ENCODE measurements around the gene ARL17B. TPM values are rescaled to one million over a fixed set of nuclear protein-coding genes. Genes with fewer than 3 reads are reported as not detected.
A peak's percentile ranks its signal among the peaks of the same experiment; 100 is the strongest.
"Not testable (repeated sequence)": the region's sequence is repeated elsewhere in the genome, so short reads cannot be mapped to it uniquely, and the experiment has no call there.

The ARL17B gene
- total RNA-seq, 1 donor from 2014 or later: 16.2 TPM

DNA sequence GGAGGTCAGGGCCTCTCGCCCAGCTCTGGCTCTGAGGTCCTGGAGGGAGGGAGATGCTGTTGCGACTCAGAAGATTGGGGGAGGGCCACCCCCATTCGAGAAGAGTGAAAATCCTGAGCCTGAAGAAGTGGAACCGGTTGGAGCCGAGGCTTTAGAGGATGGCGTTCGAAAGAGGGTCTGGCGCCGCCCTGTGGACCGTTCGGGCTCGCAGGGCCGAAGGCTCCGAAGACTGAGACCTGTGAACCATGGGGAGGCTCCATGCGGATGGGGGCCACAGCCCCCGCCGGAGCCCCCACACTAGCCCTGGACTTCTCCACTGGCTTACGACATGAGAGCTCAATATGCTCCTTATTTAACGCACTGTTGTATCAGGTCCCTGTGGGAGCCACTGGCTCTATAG lies 20.3 kb downstream of the ARL17B start:
- intact Hi-C loops (cut with DNase I); DNase-seq; ATAC-seq (ENCODE audit: poor library complexity): not testable (repeated sequence)

DNA sequence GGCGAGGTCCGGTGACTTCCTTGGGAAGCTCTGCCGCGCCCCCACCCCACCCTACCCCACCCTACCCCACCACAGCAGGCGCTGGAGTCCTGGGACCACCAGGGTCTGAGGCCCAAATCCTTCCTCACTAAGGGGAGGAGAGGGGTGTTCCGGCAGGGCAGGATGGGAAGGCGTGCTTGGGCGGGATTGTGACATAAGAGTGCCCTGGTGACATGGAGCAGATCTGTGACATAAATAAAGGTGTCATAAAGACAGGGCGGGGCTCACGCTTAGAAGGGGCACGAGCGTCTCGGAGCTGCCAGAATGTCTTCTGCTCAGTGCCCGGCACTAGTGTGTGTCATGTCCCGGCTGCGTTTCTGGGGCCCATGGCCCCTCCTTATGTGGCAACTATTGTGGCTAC lies 66.7 kb downstream of the ARL17B start, which contains the start of gene LRRC37A:
Gene LRRC37A (plus strand): TSS at position 301 of the 400 bp plus-strand sequence. CDS start 3 bp downstream, at position 304.
- DNase-seq; ATAC-seq (ENCODE audit: poor library complexity); intact Hi-C loops (cut with DNase I): not testable (repeated sequence)

DNA sequence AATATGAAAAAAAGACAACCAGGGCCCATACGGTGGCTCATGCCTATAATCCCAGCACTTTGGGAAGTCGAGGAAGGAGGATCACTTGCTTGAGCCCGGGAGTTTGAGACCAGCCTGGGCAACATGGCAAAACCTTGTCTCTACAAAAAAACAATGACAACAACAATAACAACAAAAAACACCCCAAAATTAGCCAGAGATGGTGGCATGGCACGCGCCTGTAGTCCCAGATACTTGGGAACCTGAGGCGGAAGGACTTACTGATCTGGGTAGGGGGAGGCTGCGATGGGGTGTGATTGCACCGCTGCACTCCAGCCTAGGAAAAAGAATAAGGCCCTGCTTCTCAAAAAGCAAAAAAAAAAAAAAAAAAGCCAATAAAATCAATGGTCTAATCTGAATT lies 69.9 kb downstream of the ARL17B start:
- ATAC-seq (ENCODE audit: poor library complexity); intact Hi-C loops (cut with DNase I); DNase-seq: not testable (repeated sequence)

DNA sequence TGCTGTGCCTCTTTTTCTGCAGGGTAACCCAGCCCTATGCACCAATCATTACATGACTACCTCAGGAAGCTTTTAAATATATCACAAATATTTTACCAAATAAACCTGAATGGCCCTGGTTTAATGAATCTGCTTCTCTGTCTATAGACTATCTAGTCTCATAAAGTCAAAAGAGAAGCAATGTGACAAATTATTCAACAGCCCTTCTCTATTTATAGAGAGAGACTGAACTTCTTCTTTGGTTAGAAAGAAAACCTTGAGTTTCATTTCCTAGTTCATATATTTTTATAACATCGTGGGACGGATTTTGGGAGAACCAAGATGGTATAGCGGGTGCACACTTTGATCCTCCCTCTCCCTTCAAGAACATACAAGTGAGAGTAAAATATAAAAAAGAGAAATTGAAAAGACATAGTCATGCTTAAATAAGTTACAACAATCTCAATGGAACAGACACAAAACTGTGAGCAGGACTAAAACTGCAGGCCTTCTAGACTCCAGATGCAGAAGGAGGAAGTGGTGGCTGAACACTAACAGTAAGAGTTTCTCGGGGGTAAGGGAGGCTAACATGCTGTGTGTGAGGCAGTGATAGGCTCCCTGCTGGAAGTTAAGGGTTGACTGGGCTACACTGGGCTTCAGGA lies 70.5 kb downstream of the ARL17B start:
- DNase-seq; intact Hi-C loops (cut with DNase I): not testable (repeated sequence)
- peak; percentile 49 for ATAC-seq (ENCODE audit: poor library complexity)

DNA sequence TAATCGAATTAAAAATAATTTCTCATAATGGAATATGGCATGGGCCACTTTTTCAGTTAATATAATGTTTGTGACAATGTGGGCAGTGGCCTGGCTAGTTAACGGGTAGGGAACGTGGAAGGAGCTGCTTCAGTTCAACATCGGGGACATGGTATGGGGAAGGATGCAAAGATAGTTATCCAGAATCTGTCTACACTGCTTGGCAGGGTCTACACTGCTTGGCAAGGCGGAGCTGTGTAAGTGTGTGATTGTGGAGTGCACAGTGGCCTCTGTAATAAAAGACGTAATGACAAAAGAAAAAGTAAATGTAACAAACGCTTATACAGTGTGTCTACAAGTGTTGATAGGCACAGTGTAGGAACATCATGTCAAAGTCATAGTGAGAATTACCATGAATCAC lies 74.0 kb downstream of the ARL17B start:
- not testable (repeated sequence) for DNase-seq; ATAC-seq (ENCODE audit: poor library complexity)
- intact Hi-C loops (cut with DNase I): loop anchor here (10.0 kb wide), 1 partner anchor 283 kb away; no protein-coding TSS in a partner anchor

DNA sequence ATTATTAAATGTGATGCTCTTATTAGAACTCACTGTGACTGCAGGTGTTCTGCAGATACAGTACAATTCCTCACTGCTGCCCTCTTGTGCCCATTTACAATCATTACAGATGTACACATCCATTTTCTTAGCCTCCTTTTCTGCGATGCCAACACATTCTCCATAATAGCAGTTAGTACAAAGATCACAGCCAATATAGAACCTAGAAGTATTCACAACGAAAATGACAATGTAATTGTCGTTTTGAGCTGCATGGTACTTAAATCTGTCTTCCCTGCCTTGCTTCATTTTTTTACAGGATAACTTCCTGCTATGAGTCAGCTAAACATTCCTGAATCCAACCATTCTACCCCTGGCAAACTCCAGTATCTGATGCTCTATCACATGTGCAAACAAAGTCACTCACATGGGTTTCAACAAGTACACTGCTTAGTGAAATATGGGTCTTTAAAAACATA lies 74.8 kb downstream of the ARL17B start:
- not testable (repeated sequence) for DNase-seq
- intact Hi-C loops (cut with DNase I): loop anchor here (10.0 kb wide), 1 partner anchor 282 kb away; no protein-coding TSS in a partner anchor
- ATAC-seq (ENCODE audit: poor library complexity): peak; percentile 81

DNA sequence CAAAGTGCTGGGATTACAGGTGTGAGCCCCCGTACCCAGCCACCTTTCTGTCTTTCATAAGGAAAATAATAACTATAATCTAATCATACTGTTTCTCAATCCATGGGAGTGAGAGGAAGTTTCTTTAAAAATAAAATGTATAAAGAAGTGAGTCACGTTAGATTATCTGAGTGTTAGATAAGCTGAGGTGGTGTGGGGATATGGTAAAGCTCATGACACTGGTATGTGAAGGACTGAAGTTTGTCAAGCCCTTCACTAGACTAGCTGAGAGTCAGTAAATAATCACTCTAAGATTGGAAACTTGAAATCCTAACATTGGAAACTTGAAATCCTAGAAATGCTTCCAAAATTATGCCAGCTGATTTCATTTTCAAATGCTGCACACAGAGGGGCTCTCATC lies 76.1 kb downstream of the ARL17B start:
- not testable (repeated sequence) for ATAC-seq (ENCODE audit: poor library complexity); DNase-seq
- intact Hi-C loops (cut with DNase I): loop anchor here (10.0 kb wide), 1 partner anchor 281 kb away; no protein-coding TSS in a partner anchor

DNA sequence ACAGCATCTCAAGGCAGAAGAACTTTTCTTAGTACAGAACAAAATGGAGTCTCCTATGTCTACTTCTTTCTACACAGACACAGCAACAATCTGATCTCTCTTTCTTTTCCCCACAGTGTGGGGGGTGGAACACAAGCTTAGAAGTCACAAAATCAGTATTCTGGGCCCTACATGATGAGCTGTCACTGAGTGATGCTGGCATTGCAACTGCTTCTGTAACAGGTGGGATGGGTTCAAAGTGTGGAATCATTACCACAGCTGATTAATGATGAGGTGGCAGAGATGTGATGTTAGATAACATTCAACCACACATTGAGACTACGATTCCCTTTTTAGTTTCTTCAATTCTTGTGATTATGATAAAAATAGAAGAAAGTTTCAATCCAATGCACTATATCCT lies 77.1 kb downstream of the ARL17B start:
- not testable (repeated sequence) for DNase-seq; ATAC-seq (ENCODE audit: poor library complexity)
- intact Hi-C loops (cut with DNase I): loop anchor here (10.0 kb wide), 1 partner anchor 280 kb away; no protein-coding TSS in a partner anchor

DNA sequence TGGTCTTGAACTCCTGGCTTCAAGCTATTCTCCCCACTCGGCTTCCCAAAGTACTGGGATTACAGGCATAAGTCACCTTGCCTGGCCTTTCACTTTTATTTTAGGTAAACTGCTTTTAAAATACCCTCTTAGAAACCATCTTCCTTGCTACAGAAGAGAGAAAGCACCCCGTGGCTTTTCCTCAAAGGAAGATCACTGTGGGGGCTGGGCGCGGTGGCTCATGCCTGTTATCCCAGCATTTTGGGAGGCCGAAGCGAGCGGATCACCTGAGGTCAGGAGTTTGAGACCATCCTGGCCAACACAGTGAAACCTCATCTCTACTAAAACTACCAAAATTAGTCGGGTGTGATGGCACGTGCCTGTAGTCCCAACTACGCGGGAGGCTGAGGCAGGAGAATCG lies 78.9 kb downstream of the ARL17B start:
- intact Hi-C loops (cut with DNase I): loop anchor here (10.0 kb wide), 1 partner anchor 278 kb away; no protein-coding TSS in a partner anchor
- not testable (repeated sequence) for DNase-seq; ATAC-seq (ENCODE audit: poor library complexity)

DNA sequence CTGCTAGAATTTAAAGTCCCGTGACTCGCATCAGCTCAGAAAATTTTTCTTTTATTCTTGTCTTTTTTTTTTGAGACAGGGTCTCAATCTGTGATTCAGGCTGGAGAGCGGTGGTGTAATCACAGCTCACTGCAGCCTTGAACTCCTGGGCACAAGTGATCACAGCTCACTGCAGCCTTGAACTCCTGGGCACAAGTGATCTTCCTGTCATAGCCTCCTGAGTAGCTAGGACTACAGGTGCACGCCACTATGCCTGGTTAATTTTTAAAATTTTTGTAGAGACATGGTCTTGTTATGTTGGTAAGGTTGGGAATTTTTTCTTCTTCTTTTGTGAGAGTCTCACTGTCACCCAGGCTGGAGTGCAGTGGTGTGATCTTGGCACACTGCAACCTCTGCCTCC lies 80.2 kb downstream of the ARL17B start:
- intact Hi-C loops (cut with DNase I): loop anchor here (10.0 kb wide), 1 partner anchor 277 kb away; no protein-coding TSS in a partner anchor
- not testable (repeated sequence) for ATAC-seq (ENCODE audit: poor library complexity); DNase-seq

DNA sequence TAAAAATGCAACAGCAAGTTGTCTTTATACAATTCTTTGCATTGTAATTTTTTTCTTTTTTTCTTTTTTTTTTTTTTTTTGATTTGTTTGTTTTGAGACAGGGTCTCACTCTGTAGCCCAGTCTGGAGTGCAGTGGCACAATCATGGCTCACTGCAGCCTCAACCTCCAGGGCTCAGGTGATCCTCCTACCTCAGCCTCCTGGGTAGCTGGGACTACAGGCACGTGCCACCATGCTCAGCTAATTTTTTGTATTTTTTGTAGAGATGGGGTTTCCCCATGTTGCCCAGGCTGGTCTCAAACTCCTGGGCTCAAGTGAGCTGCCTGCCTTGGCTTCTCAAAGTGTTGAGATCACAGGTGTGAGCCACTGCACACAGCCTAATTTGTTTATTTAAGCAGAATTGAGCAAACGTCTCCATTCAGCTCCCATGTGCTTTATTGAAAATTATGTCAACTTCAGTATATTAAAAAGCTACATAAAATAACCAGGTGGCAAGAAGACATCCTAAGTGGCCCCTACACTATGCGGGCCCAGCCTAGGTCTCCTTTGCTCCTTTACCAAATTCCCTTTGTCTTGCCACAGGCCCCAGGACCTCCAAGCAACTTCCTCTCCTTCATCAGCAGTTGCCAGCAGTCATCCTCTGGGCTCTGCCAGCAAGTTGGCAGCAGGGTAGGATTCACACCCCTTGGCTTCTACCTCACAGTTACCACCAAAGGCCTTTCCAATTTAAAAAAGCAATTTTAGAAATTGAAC lies 84.7 kb downstream of the ARL17B start:
- ATAC-seq (ENCODE audit: poor library complexity); DNase-seq; intact Hi-C loops (cut with DNase I): not testable (repeated sequence)

DNA sequence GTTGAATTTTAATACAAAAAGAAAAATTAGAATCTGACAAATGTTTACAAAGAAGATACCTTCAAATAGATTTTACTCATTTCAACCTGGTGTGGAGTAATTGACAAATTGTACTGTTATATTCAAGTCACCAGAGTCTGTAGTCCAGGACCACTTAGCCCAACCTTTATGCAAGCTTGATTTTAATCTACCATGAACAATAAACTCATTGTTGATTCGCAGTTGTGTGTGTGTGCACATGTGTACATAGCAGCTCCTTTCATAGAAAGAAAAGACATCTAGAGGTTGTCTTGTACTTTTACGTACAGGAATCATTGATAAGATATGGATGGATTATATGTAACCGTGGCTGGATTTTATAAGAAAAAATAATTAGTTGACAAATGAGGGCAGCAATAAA lies 87.3 kb downstream of the ARL17B start:
- no peak for ATAC-seq (ENCODE audit: poor library complexity)
- intact Hi-C loops (cut with DNase I): no loop called here

DNA sequence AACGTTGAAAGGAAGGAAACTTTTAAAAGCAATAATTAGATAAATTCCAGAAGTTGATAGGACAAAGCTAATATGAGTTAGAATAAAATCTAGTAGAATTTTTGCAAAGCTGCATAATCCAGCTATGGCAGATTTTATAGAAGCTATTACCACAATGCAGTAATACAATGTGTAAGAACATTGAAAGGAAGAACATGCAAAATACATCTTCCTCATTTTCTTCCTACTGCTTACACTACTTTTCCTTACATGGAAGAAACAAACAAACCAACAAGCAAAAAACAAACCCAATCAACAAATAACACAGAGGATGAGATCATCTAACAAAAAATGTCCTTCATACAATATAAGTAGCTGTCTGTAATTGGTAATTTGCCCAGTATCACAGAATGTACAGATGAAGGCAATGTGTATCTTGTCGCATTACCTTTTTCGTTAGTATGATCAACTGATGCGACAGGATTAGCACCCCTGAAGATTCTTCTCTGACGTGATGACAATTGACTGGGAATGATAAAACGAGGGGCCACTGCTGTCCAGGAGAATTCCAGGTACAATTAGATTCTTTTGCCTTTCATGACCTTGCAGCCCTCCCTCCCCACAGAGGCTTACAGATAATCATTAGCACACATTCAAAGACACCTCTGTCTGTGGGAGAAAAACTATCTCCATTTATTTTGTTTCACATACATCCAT lies 87.9 kb downstream of the ARL17B start:
- DNase-seq: no peak
- ATAC-seq (ENCODE audit: poor library complexity): no peak
- intact Hi-C loops (cut with DNase I): no loop called here

More for the DNA sequence above, 87.3 kb downstream of the ARL17B start:
- no peak for DNase-seq

DNA sequence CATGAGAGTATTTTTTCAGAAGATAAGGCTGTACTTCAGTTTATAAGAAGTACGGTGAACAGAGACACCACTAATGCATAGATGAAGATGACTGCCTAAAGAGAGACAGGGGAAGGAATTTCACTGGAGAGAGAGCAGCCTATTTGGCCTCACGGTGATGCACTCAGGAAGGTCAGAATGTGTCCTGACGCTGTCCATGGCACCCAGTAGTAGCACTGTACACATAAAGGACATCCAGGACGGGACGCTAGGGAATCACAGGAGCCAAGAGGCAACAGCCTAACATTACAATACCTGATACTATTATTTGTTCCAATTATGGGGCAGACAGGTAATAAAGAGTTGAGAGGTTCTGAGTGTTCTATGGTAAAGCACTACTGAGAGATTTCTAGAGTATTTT lies 91.5 kb downstream of the ARL17B start:
- intact Hi-C loops (cut with DNase I): no loop called here
- DNase-seq: no peak
- no peak for ATAC-seq (ENCODE audit: poor library complexity)

DNA sequence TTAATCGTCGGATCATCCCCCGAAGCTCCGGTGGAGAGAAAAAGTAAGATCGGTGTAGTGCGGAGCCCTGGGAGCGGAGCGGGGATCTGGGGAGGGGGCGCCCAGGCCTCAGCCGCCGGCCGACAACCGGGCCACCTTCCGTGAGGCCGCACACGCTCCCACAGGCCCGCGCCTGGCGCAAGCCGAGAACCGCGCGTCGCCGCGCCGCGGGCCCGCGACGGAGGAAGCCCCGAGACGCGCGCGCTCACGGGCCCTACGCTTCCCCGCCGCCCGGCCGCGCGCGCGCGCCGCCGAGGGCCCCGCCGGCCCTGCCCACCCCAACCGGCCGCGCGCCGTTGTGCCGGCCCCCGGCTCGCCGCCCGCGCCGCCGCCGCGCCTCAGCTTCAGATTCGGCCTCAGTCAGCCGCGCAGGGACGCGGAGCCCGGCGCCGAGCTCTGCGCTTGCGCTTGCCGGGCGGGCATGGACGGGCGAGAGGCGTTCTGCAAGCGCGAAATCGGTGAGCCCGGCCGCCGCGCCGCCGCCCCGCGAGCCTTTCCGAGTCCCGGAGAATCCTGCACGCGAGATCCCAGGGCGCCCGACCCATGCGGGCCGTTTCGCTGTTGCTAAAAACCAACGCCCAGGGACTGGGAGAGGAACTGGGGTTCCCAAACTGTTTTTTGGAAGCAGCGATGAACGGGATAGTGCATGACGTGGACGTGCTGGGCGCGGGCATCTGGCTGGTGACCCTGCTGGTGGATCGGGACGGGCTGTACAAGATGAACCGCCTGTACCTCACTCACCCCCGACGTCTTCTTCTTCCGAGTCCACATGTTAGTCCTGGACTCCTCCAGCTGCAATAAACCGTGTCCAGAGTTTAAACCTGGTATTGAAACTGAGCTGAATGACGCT lies 94.7 kb downstream of the ARL17B start:
- ATAC-seq (ENCODE audit: poor library complexity) (peak; percentile 96), DNase-seq (peak; percentile 93)
- intact Hi-C loops (cut with DNase I): no loop called here

DNA sequence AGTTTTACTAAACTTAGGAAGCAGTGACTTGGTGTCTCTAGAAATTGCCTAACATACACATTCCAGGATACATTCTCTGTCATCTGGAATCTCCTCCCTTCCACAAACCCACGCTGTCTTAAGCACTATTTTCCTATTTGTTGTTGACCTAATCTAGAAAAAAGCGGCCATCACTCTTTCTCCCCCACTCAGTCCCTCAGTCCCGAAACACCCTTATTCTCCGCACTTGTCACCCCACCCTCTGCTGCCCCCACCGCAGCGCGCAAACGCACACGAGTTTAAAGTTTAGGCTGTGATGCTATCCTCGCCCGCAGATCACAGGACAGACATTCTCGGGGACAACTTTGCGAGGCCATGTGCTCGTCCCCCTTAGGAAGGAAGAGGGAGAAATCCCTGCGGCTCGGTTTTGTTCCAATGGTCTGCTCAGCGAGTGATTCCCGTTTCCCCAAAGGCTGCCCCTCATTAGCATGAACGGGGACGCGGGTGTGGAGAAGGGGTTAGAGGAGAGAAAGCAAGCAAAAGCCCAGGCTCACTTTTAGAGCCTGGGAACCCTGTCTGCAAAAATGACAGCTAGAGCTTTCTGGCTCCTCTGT lies 95.4 kb downstream of the ARL17B start:
- DNase-seq: not testable (repeated sequence)

DNA sequence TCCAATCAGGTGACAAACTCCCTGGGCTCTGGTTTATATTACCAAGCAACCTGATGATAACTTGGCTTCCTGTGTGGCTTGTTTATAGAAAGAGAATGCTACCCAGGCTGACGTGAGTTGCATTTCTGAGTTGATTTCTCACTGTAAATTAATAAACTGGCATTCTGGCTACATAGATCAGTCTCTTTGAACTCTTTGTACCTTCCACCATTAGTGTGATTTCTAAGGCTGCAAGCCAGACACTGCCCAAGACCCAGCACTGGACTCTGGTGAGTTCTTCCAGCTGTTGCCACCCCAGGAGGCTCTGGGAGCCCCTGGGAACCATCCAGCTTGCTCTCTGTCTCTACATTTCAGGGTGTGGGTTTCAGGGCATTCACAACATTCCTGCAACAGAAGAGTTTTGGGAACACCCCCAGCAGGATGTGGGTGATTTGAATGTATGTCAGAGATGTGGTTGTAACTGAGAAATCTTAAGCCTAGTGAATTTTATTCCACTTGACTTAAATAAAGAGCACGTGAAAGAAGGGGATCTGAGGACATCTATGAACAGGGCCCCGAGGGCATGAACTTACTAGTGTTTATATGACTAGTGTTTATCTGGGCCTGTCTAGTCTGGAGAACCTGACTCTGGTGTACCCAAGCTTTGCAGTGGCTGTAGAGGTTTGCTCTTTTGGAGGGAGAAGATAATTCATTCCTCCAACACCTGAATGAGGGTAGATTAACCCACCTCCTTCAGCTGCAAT lies 96.9 kb downstream of the ARL17B start:
- intact Hi-C loops (cut with DNase I): no loop called here
- DNase-seq (no peak), ATAC-seq (ENCODE audit: poor library complexity) (no peak)

More for the DNA sequence above, 95.4 kb downstream of the ARL17B start:
- intact Hi-C loops (cut with DNase I): not testable (repeated sequence)
- ATAC-seq (ENCODE audit: poor library complexity): peak; percentile 4

Measured in Right ventricle myocardium superior (tissue), 1 donor.